DMS53 treated with DMSO at 0.1 percent for 48 hours (cell line): Measurements from ENCODE around the gene NDUFA11.
"Not testable (repeated sequence)": the region's sequence is repeated elsewhere in the genome, so short reads cannot be mapped to it uniquely, and the experiment has no call there.

Source experiments
- DNase-seq: peaks from one replicate; lab custom pipeline; 2025; ENCODE audit not compliant: unreplicated experiment; lab: John Stamatoyannopoulos, UW

Gene NDUFA11

DNA sequence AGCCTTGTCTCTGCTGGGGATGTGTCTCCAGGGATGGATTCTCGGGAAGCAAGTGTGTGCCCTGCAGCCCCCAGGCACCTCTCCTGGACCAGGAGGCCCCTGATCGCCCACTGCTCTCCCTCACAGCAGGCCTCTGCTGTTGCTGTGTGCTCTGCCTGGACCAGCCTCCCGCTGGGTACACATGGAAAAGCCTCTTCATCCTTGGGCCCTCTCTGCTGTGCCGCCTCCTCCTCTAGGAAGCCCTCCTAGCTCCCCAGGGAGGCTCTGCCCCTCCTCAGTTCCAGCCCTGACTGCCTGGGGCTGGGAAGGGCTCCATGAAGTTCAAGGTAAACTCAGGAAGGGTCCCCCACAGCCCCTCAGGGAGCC, 12.0 kb downstream of the NDUFA11 start:
- DNase-seq, result no peak

- DNase-seq, result no peak
Measured at GRCh38 chr19:5890099-5890498, 13.5 kb downstream of the NDUFA11 start.

- no peak for DNase-seq
Measured at GRCh38 chr19:5889288-5889971, 14.2 kb downstream of the NDUFA11 start.

DNA sequence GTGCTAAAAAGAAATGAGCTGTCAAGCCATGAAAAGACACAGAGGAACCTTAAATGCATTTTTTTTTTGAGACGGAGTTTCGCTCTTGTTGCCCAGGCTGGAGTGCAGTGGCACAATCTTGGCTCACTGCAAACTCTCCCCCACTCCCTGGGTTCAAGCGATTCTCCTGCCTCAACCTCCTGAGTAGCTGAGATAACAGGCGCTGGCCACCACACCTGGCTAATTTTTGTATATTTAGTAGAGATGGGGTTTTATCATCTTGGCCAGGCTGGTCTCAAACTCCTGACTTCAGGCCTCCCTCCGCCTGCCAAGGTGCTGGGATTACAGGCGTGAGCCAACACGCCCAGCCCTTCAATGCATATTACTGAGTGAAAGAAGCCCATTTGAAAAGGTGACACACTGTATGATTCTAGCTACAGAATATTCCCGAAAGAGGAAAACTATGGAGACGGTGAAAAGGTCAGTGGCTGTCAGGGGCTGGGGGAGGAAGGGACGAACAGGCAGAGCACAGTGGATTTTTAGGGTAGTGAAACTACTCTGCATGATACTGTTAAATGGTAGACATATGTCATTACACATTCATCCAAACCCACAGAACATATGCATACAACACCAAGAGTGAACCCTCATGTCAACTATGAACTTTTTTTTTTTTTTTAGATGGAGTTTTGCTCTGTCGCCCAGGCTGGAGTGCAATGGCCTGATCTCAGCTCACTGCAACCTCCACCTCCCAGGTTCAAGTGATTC, 19.4 kb downstream of the NDUFA11 start:
- DNase-seq, result not testable (repeated sequence)

- not testable (repeated sequence) for DNase-seq
Measured at GRCh38 chr19:5883157-5883873, 20.3 kb downstream of the NDUFA11 start.

GRCh38 chr19:5882421-5882968, 21.1 kb downstream of the NDUFA11 start:
- DNase-seq, result no peak

DNA sequence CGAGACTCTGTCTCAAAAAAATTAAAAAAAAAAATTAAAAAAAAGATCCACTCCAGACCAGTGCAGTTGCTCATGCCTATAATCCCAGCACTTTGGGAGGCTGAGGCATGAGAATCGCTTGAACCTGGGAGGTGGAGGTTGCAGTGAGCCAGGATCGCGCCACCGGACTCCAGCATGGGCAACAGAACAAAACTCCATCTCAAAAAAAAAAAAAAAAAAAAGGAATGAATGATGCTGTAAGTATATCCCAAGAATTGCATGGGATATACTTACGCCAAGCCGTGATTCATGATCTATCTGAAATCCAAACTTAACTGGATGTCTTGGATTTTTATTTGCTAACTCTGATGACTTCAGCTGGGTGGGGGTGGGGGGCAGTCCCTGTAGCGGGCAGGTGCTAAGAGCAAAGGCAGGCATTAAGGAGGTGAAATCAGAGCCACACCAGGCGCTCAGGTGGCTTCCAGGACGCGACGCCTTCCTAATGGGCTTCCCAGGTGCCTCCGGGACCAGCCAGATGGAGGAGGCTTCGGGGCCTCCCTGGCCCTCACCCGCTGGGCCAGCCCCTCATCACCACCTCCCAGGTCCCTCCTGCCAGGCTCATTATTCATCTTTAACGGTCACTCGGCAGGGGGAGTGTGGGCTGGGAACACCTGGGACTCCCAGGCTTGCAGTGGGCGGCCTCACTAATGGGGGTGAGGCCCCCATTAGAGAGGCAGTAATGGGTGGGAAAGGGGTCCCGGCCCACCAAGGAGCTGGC, 21.9 kb downstream of the NDUFA11 start:
- DNase-seq, result no peak

- DNase-seq, result no peak
Measured at GRCh38 chr19:5880604-5881078, 22.9 kb downstream of the NDUFA11 start.

- DNase-seq, result no peak
Measured at GRCh38 chr19:5880196-5880595, 23.4 kb downstream of the NDUFA11 start.

DNA sequence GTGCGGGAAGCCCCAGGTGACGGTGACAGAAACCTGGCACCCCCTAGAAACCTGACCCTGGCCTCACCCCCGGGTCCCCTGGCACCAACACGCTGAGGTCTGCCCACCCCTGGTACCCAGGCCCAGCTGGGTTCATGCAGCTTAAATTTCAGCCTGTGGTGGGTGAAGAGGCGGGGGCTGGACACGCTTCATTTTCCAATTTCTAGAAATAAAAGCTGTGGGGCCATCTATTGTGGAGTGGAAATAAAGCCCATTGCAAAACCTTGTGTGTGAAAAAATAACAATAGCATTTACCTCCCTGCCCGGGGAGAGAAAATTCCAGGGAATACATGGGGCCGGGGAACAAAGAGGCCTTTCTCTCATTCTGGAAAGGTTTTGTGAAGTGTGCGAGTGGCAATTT, 25.7 kb downstream of the NDUFA11 start:
- DNase-seq, result no peak

GRCh38 chr19:5877427-5877826, 26.2 kb downstream of the NDUFA11 start:
- DNase-seq, result no peak

GRCh38 chr19:5874496-5874895, 29.1 kb downstream of the NDUFA11 start:
- not testable (repeated sequence) for DNase-seq

DNA sequence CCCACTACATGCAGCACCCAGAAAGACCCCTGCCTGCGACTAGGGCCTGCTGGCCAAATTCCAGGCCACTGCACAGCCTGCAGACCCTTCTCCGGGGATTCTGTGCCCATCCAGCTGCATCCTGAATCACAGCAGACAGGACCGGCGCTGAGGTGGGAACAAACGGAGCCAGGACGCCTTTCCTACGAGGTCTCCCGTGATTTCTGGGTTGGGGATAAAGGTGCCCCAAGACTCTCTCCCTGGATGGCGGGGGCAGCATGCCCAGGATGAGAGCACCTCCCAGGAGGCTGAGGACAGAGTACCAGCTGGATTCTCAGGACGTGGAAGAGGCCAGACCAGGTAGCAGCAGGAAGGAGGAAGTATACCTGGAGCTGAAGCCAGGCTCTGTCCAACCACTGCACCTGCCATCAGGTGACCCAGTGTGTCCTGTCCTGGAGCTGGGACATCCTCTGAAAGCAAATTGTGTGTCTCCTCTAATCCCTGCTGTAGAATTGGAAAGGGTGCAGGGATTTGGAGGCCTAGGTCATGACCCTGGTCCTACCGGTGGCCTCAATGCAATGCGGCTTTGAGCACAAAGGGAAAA, 29.9 kb downstream of the NDUFA11 start:
- no peak for DNase-seq

GRCh38 chr19:5870986-5871394, 32.6 kb downstream of the NDUFA11 start:
- DNase-seq, result no peak

DNA sequence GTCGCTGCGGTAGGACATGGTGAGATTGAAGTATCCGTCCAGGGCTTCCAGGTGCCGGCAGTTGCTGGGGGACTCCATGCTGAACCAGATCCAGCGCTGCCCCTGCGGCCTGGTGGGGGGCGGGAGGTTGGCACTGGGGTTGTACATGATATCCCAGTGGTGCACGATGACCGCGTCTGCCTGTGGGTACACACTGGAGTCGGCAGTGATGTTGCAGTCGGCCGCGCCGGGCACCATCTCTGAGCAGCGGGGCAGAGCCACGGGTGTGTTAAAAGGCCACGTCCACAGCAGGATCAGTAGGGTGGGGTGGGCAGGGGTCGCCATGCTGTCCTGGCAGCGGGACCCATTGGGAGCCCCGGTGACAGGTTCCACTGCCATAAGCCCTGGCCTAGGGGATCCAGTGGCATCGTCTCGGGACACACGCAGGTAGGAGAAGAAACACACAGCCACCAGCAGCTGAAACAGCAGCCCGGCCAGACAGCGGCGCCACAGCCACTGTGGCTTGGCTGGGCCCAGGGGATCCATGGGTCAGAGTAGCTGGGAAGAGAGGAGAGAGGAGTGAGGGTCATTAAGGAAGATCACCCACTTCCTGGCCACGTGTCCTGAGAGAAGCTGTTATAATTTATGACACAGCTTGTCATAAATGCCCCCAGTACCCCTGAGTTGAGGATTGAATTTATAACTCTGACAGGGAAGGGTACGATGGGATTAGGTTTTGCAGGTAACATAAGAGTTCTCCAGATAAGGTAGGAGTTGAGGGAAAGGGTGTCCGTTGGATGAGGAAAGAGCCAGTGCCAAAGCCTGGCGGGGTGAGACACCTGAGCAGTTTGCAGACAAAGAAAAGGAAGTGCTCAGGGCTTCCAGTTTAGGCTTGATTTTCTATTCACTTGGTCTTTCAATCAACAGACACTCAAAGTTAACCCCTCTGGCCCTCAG, 36.1 kb downstream of the NDUFA11 start:
- DNase-seq, result no peak

- no peak for DNase-seq
Measured at GRCh38 chr19:5865772-5866171, 37.8 kb downstream of the NDUFA11 start.

GRCh38 chr19:5864725-5865486, 38.7 kb downstream of the NDUFA11 start:
- no peak for DNase-seq

DNA sequence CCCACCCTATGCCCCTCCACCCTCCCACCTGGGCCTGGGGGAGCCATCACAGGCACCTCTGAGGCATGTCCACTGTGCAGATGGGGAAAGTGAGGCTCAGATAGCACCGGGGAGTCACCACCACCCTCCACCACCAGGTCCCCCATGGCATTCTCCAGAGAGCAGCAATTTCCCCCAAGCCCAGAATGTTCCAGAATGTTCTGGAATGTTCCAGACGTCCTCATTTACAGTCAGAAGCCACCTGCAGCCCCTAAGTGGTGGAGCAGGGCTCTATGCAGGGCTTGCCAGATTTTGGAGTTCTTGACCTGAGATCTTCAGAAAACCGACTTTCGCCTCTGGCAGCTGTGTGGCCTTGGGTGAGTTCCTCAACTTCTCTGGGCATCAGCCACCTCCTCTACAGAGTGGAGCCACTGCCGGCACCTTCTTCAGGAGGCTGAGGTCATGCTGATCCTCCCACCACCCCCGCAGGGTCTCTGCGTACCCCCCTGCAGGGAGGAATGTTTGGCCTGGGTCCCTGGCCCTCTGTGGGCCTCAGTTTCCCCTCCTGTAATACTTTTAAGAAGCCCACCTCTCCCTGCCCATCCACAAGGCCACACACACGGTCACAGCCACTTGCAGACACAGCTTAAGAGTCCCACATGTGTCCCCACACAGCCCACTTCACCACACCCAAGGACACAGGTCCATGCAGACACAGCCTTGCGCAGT, 39.4 kb downstream of the NDUFA11 start:
- DNase-seq, result no peak
